ENCODE data around the gene FRMD8.

The FRMD8 gene, protein sequence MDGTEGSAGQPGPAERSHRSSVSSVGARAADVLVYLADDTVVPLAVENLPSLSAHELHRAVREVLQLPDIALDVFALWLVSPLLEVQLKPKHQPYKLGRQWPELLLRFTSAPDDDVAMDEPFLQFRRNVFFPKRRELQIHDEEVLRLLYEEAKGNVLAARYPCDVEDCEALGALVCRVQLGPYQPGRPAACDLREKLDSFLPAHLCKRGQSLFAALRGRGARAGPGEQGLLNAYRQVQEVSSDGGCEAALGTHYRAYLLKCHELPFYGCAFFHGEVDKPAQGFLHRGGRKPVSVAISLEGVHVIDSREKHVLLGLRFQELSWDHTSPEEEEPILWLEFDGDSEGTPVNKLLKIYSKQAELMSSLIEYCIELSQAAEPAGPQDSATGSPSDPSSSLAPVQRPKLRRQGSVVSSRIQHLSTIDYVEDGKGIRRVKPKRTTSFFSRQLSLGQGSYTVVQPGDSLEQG

DNA sequence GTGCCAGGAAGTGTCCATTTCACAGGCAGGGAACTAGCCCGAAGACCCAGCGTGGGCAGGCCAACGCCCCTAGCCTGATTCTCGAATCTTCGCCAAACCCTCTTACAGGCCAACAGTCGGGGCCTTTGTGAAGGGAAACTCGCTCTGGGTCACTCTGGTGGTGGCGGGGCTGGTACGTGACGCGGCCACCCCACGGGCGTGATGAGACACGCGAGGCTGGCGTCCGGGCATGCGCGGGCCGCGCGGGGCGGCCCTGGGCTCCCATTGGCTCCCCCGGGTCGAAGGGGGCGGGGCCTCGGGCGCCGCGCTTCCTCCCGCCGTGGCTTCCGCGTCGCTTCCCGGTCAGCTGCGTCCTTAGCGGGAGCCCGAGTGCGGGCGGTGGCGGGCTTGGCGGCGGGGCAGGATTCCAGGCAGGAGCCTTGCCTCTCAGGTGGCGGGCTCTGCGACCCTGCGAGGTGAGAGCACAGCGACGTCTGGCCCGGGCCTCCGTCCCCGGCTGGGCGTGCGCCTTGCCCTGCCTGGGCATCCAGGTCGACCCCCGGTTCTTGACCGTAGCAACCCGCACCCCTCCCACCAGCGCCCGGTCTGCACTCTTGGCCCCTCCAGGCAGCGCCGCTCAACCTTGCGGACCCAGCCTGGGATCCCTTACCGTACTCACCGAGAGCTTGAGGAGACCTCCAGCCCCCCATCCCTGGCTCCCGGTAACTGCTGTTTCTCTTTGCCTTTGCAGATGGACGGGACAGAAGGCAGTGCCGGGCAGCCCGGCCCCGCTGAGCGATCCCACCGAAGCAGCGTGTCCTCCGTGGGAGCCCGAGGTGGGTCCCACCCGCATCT is at the start of gene FRMD8:
Gene FRMD8, plus strand, starts transcription at position 331 of the 834 bp plus-strand sequence. Its CDS starts 400 bp downstream, at position 731.
- DNase-seq = peak; percentile 83 to 88

DNA sequence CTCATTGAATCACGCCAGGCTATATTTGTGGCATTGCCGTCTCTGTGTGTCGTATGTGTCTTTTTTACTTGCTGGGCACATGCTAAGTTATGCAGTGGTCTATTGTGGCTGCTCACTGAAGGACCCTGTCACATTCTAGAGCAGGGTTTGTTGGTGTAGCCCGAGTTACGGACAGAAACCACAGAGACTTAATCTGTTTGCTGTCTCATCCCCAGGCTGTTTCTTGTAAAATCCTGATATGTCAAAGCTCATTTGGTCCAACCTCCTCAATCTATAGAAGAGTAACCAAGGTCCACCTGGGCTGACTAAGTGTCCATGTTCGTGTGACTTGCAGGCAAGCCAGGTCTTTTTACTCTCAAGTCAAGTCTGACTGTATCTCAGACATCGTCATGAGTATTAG is 47.8 kb upstream of the FRMD8 start:
- no peak for DNase-seq

DNA sequence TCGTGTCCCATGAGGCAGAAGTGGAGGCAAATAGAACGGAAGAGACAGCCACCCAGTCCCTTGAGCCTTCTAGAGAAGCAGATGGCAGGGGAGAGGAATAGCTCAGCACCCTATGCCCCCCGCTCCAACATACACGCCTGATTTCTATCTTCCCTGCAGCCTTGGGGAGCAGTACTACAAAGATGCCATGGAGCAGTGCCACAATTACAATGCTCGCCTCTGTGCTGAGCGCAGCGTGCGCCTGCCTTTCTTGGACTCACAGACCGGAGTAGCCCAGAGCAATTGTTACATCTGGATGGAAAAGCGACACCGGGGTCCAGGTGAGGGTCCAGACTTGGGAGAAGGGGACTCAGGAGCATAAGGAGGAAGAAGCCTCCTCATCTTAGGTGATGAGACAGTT is 46.2 kb upstream of the FRMD8 start:
- DNase-seq = no peak

DNA sequence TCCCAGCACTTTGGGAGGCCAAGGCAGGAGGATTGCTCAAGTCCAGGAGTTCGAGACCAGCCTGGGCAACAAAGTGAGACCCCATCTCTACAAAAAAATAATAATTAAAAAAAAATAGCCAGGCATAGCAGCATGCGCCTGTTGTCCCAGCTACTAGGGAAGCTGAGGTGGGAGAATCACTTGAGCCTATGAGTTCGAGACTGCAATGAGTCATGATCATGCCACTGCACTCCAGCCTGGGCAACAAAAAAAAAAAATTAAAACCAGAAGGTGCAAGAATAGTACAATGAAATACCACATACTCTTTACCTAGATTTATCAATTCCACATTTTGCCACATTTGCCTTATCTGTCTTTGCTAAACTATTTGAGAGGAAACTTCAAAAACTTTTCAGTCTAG is 44.6 kb upstream of the FRMD8 start:
- DNase-seq = no peak

DNA sequence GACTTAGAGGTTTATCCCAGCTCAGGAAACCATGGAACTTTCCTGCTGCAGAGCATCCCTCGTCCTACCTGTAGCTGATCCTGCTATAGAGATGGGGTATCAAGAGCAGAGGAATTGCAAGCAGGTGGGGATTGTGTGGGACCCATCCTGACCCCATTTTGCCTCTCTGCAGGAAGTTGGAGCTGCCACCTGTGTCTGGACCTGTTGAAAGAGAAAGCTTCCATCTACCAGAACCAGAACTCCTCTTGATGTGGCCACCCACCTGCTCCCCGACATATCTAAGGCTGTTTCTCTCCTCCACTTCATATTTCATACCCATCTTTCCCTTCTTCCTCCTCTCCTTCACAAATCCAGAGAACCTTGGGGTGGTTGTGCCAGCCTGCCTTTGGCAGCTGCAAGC is 34.9 kb upstream of the FRMD8 start:
- DNase-seq = no peak

DNA sequence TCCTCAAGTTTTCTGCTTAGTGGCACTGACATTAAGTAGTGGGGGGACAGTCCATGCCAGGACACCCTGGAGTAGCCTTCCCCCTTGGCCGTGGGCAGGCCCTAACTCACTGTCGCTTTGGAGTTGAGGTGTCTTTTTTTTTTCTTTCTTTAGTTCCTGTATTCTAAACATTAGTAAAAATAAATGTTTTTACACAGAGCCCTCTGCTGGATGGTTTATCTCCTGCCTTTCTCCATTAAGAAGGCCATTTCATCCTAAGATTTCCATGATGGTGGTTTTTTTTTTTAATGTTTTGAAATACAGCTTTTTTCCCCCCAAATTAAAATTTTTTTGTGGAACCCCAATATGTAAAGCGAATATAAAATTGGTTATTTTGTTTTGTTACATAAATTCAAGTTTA is 33.7 kb upstream of the FRMD8 start:
- no peak for DNase-seq

DNA sequence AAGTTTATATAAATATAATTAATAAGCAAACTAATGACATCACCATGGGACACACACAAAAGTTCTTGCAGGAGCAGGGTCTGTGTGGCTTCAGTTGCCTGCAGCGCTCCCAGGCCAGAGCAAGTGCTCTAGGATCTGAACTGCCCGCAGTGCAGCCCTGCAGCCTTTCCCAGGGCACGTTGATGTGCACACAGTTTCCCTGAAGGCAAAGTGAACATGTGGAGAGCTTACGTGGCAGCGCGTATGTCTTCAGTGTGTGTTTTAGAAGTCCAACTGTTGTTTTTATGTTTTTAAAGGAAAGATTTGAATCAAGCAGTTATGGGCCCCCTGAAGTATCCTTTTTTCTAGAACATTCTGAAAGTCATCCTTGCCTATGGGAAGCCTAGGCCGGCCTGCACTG is 33.1 kb upstream of the FRMD8 start:
- DNase-seq = no peak

DNA sequence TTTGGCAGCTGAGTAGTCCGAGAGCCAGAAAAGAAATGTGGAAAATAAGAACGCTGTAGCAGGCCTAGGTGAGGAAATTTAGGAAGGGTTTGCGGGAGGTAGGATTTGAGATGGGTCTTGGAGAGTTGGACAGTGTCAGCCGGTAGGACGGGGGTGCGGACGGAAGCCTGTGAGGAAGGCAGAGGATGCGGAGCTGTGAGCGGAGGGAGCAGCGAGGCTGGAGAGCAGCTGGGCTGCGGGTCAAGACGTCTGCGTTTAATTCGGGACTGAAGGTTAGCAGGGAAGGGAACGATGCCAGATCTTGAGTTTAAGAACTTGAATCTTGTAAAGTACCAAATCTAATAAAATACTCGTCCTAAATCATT is 32.6 kb upstream of the FRMD8 start:
- no peak for DNase-seq

DNA sequence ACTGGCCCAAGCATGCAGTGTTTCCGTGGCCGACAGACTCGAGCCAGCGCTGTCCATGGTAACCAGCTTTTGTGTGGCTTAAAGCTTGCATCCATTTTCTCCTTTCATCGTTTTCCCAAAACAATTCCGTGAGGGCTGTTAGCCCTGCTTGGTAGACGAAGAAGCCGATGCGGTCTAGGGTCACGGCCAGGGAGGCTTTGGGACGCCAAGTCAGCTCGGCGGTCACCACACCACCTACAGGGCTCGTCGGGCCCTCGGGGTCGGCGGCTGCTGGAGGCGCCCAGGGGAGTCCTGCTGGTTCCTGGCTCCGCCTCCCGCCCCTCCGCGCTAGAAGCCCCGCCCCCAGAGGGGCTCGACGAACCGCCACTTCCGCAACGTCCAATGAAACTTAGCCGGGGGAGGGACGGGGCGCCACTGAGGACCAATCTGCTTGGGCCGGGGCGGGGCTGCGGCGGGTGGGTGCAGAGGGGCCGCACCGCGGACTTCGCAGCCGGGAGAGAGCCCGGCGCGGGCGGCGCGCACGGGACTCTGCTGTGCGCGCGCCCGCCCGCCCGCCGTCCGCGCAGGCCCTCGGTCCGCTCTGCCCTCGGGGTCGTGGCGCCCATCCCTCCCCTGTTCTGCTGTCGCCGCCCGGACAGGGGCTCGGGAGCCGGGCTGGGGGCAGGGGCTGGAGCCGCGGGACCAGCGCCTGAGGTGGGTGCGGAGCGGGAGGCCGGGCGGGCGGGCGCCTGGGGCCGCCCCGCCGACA is 32.0 kb upstream of the FRMD8 start, which contains the start of gene TIGD3:
Gene TIGD3, plus strand, starts transcription at position 487 of the 748 bp plus-strand sequence. CDS start 1,058 bp downstream, outside the sequence.
- peak; percentile 96 for DNase-seq

DNA sequence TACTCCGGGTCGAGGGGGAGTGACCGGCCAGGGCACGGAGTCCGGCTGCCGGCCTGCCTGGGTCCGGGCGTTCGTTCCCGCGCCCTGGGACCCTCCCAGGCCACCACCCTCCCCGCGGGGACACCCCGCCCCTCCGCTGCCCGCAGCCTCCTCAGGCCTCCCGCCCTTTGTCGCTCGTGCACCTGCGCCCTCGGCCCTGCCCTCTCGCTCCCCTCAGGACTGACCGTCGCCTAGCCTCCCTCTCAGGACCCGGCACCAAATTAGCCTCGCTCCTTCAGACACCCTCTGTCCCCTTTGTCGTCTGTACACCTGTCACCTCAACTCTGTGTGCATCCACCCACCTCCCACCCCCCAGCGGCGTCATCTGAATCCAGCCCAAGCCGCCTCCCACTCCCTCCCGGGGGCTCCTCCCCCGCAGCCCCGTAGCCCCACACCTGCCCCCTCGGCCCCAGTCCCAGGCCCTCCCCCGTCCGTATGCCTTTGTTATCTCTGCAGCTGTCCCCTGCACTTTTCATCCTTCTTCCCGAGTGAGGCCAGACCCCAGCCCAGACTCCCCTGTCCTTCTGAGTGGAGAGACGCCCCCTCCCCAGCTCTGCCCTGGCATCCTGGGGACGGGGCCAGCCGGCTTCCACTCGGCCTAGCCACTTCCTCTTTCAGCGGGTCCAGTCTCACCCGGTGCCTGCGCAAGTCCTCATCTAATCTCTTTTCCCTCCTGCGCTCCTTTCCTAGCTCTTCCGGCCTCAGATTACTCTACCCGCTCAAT is 31.2 kb upstream of the FRMD8 start:
- DNase-seq = peak; percentile 70

DNA sequence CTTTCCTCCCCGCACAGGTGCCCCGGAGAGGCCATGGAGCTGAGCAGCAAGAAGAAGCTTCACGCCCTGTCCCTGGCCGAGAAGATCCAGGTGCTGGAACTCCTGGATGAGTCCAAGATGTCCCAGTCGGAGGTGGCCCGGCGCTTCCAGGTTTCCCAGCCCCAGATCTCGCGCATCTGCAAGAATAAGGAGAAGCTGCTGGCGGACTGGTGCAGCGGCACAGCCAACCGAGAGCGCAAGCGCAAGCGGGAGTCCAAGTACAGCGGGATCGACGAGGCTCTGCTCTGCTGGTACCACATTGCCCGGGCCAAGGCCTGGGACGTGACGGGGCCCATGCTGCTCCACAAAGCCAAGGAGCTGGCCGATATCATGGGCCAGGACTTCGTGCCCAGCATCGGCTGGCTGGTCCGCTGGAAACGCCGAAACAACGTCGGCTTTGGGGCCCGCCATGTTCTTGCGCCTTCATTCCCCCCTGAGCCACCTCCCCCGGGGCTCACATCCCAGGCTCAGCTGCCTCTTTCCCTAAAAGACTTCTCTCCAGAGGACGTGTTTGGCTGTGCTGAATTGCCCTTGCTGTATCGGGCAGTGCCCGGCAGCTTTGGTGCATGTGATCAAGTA is 30.6 kb upstream of the FRMD8 start:
- no peak for DNase-seq

DNA sequence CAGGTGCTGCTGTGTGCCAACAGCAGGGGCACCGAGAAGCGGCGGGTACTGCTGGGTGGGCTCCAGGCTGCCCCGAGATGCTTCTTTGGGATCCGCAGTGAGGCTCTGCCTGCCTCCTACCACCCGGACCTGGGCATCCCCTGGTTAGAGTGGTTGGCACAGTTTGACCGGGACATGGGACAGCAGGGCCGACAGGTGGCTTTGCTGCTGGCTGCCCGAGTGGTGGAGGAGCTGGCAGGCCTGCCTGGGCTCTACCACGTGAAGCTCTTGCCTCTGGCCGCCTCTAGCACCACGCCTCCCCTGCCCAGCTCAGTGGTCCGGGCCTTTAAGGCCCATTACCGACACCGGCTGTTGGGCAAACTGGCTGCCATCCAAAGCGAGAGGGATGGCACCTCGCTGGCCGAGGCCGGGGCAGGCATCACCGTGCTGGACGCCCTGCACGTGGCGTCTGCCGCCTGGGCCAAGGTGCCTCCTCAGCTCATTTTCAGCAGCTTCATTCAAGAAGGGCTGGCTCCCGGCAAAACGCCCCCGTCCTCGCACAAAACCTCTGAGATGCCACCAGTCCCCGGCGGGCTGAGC is 30.0 kb upstream of the FRMD8 start:
- DNase-seq = no peak

DNA sequence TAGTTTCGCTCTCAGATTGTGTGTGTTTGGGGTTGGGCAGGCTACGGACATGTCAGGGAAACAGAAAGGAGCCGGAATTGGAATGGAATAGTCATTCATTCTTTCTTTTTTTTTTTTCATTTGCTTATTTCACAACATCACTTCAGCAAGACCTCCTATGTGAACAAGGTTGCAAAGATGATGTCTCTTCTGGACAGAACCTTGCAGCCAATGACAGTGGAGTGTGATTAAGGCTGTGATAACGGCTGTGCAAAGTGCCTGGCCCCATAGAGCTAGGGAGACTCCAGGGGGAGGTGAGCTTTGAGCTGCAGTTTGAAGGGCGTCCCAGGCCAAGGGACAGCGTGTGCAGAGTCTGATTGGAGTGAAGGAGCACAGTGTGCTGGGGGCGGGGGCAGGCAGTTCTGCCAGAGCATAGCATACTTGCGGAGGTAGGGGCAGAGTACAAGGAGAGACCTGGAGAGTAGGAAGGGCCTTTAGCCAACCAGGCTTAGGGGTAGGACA is 28.5 kb upstream of the FRMD8 start:
- no peak for DNase-seq

DNA sequence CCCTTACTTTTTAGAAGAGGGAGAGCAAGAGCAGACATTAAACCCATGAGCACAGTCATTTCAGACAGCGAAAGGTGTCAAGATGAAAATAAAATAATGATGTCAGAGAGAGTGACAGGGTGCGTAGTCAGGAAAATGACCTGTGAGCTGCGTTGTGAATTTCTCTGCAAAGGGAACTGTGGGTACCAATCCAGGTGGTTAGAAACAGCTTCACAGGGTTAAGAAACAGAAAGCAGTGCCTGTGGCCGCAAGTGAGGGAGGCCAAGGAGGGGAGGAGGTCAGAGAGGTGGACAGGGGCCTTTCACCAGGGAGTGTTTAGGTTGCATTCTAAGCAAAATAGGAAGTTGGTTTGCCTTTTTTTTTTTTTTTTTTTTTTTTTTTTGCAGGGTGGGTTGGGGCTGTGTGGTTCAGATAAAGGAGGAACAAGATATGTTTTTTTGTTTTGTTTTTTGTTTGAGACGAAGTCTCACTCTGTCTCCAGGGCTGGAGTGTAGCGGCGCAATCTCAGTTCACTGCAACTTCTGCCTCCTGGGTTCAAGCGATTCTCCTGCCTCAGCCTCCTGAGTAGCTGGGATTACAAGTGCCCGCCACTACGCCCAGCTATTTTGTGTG is 24.0 kb upstream of the FRMD8 start:
- no peak for DNase-seq

DNA sequence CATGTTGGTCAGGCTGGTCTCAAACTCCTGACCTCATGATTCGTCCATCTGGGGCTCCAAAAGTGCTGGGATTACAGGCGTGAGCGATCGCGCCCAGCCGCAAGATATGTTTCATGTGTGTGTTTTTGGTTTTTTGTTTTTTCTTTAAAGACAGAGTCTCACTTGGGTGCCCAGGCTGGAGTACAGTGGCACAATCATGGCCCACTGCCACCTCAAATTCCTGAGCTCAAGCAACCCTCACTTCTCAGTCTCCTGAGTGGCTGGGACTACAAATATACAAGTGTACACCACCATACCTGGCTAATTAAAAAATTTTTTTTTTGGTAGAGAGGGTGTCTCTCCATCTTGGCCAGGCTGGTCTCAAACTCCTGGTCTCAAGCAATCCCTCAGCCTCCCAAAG is 23.5 kb upstream of the FRMD8 start:
- no peak for DNase-seq

DNA sequence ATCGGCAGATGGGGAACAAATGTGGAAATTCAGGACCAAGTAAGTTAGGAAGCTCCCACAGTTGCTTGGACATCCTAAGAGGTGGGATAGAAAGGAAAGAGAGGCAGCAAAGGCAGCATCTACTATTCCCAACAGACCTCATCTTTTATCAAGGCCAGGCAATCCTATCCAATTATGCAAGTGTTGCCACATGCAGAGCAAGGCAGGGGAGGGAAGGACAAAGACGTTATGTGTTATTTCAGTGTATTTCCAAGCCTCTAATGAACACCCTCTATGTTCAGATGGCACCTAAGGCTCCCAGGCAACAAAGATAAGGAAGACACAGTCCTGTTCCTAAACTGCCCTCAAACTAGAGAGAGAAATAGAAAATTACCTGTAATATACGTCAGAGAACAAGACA is 22.7 kb upstream of the FRMD8 start:
- no peak for DNase-seq

DNA sequence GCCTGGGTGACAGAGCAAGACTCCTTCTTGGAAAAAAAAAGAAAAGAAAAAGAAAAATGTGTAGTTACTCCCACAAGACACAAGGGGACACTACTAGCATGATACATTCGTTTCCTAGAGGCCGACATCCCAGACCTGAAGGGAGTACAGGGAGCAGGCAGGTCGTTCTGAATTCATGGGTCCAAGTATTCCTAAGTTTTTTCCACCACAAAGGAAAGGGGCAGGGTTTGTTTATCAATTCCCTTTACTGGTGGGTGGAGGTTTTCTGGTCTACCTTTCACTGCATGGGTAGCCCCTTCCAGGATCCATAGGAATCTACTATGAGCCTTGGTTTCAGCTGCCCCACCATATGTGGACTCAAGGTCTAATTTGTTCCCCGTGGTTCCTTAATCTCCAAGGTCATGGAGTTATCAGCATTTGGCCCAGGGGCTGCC is 20.1 kb upstream of the FRMD8 start:
- DNase-seq = no peak

DNA sequence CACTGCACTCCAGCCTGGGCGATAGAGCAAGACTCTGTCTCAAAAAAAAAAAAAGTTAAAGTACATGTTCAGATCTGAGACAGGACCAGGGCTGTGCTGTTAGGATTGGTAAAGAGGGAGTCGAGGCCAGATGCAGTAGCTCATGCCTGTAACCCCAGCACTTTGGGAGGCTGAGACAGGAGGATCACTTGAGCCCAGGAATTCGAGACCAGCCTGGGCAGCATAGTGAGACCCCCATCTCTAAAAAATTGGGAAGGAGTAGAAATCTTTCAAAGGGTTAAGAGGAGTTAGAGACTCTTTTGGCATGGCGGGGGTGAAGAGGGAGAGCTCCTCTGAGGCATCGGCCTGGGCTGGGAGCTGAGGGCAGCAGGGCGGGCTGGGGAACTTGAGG is 15.8 kb upstream of the FRMD8 start:
- no peak for DNase-seq

DNA sequence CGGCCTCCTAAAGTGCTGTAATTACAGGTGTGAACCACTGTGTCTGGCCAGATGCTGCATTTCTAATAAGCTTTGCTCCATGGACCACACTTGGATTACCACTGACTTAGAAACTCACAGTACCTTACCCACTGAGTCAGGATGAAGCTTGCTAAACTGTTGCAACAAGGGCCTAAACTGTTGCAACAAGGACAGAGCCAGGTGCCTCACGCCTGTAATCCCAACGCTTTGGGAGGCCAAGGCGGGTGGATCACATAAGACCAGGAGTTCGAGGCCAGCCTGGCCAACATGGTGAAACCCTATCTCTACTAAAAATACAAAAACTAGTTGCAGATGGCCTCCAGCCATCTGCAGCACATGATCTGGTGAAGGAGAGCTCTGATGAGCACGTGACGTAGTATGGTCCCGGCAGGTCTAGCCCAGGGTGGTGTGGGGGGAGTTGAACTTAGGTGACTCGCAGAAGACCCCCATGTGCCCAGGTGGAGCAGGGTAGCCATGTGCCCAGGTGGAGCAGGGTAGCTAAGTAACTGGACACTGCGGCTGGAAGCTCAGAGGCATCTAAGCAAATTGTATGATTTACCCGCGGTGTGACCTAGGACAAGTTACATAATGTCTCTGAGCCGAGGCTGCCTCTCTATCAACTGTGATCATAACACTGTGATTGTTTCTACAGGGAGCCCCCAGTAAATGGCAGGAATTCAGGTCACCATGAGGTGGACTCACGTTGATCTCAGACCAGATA is 12.4 kb upstream of the FRMD8 start:
- DNase-seq = no peak

DNA sequence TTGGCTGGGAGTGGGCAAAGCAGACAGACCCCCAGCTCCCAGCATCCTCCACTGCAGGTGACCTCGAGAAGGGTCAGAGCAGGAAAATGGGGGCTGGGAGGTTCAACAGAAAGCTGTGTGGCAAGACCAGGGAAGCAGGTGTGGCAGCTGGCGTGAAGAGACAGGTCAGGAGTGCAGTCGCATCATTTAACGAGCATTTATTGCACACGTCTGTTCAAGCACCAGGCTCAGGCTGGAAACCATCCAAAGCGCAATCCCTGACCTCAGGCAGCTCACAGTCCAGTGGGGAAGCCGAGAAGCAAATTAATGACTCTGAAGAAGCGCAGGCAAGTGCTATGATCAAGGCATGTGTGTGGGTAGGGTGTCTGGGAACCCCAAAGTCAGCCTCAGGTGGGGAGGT is 11.4 kb upstream of the FRMD8 start:
- no peak for DNase-seq

Measured in activated CD4-positive, alpha-beta T cell treated with anti-CD3 and anti-CD28 coated beads, Interleukin-2, amount 50 U/mL, for 4 hours (primary cell).